Measurements from ENCODE around the gene RRAS2.

GRCh38 chr11:14309425-14310192, 49.4 kb downstream of the RRAS2 start:
- no peak for TF ChIP-seq NFIC (IDR thresholded peaks at IDR 0.05; ENCODE audit: borderline replicate concordance)
- TF ChIP-seq CTCF (IDR thresholded peaks at IDR 0.05) = no peak
- TF ChIP-seq REST (IDR thresholded peaks at IDR 0.05; ENCODE audit: low read depth, low read length) = no peak
- TF ChIP-seq POLR2AphosphoS5 (IDR thresholded peaks at IDR 0.05; ENCODE audit: low read depth, low read length) = no peak
- no peak for TF ChIP-seq RFX5 (IDR thresholded peaks at IDR 0.05; ENCODE audit: low read length)
- TF ChIP-seq SIN3A (IDR thresholded peaks at IDR 0.05; ENCODE audit: borderline replicate concordance, low read depth, low read length) = no peak
- TF ChIP-seq GABPA (IDR thresholded peaks at IDR 0.05; ENCODE audit: low read depth) = no peak

All from SK-N-SH (cell line).